GM18868 (cell line): Measurements from ENCODE around the gene ZDHHC11B.
"Not testable (repeated sequence)": the region's sequence is repeated elsewhere in the genome, so short reads cannot be mapped to it uniquely, and the experiment has no call there.

Source experiments
- ATAC-seq: cut with Tn5 transposase; IDR thresholded peaks from one replicate; pipeline ENCODE4 v1.9.1; 2021; ENCODE audit warnings: mild to moderate bottlenecking, moderate library complexity; ENCODE audit not compliant: unreplicated experiment

ZDHHC11B gene, protein sequence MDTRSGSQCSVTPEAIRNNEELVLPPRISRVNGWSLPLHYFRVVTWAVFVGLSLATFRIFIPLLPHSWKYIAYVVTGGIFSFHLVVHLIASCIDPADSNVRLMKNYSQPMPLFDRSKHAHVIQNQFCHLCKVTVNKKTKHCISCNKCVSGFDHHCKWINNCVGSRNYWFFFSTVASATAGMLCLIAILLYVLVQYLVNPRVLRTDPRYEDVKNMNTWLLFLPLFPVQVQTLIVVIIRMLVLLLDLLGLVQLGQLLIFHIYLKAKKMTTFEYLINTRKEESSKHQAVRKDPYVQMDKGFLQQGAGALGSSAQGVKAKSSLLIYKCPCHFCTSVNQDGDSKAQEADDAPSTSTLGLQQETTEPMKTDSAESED

GRCh38 chr5:784428-785177 lies at the start of gene ZDHHC11B:
Gene ZDHHC11B, minus strand, starts transcription at chr5:784729. Its CDS starts 17,810 bp downstream, at chr5:766919.
- ATAC-seq: peak; percentile 75

DNA sequence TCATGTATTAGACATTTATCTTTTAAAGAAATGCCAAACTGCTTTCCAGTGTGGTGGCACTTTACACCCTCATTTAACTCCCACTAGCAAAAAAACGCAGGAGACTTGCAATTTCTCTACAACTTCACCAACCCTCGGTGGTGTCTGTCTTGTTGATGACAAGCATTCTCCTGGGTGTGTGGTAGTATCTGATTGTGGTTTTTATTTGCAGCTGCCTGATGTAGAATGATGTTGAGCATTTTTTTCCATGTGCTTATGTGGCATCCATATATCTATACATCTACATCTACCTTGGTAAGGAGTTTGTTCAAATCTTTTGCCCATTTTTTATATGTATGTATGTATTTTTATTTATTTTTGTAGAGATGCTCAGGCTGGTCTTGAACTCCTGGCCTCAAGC lies 49.5 kb upstream of the ZDHHC11B start:
- ATAC-seq: not testable (repeated sequence)

- not testable (repeated sequence) for ATAC-seq
Measured at GRCh38 chr5:828194-828593, 43.7 kb upstream of the ZDHHC11B start.

DNA sequence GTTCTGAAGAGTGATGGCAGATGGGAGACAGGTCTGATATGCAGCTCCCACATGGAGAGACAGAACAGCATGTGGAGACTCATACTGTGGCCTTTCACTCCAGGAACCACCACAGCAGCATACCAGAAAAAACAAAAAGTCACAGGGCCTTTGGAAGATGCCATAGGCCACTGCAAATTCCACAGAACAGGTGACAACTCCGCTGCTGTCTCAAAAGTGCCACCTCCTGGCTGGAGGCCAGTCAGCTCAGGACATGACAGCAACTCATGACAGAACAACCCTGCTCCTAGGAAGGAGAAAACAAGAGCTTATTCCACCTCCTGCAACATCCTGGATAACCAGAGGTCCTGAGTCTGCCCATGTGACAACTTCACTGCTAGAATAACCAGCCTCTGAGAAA lies 41.0 kb upstream of the ZDHHC11B start:
- not testable (repeated sequence) for ATAC-seq

GRCh38 chr5:821504-821903 lies 37.0 kb upstream of the ZDHHC11B start:
- no peak for ATAC-seq

DNA sequence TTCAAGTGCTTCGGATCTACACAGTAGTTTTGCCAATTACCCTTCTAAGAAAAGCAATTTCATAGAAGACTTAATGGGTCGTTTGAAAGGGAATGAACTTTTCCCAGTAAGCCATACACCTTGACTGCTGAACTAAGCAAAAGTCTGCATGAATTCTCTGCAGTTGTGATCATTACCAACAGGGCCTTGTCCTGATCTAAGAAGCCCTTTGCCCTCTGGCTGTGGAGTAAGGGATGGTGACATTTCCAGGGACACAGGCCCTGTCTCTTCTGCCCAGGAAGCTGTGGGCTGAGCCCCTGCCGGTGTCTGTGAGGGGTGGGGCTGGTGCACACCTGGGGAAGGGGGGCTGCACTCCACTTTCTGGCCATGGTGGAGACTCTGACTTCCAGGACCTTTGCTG lies 35.7 kb upstream of the ZDHHC11B start:
- ATAC-seq: no peak

DNA sequence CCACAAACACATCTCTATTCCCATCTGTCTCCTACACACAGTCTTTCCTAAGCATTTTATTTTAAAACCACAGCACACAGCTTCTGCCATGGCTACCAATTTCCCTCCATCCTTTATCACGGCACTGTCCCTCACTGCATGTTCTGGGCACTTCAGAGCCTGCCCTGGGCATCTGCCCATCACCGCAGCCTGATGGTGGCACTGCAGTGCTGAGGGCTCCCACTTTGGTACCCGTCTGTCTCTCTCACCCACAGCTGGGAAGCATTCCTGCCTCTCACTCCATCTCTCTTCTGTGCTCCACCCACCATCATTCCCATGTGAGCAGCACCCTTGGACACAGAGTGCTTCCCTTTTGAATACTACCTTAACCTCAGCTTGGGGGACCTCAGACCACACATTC lies 34.5 kb upstream of the ZDHHC11B start:
- no peak for ATAC-seq

DNA sequence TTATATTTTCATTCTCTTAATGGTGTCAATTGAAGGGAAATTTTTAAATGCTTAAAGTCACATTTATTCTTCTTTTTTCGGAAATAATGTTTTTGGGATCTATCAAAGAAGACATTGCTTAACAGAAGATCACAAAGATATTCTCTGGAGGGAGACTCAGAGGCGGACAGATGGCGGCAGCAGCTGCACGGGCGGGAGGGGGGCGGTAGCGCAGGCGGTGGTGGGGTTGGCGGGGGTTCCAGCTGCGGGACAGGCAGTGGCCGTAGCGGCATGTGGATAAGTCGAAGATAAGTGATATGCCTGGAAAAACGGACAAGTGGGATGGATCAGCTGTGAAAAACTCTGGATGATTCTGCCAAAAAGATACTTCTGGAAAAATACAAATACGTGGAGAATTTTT lies 31.6 kb upstream of the ZDHHC11B start:
- no peak for ATAC-seq

- ATAC-seq: no peak
Measured at GRCh38 chr5:815449-815848, 30.9 kb upstream of the ZDHHC11B start.

DNA sequence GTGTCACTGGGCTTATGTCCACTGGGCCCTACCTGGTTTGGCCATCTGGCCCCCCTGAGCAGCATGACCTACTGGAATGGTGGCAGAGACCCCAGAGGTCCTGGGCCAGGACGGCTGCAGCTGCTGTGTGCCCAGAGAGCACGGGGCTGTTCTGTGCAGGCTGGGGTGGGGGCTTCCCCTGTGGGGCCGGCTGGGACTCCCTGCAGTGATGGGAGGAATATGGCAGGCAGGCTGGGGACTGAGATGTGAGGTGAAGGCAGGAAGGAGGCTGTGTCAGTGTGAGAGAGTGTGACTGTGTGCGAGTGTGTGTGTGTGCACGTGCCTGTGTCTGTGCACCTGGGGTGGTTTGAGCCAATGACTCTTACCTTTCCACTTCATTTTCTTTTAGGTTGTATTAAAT lies 29.0 kb upstream of the ZDHHC11B start:
- ATAC-seq: not testable (repeated sequence)

DNA sequence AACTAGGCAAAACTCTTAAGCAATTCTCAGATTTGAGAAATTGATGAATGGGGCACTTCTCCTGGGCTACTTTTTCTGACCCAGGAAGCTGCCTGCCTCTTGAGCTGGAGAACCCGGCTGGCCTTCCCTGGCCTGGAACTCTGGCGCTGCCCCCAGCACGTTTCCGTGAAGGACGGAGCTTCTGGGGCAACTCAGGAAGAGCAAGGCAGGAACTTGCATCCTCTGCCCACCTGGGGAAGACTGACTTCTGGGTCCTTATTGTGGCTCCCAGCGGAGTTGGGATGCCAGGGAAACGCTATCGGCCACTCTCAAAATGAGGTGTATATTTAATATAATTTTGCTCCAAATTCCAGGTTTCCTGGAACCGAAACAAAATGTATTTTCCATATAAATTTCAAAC lies 26.9 kb upstream of the ZDHHC11B start:
- ATAC-seq: not testable (repeated sequence)

GRCh38 chr5:807719-808514 lies 23.4 kb upstream of the ZDHHC11B start:
- ATAC-seq: not testable (repeated sequence)

GRCh38 chr5:801472-801871 lies 16.9 kb upstream of the ZDHHC11B start:
- no peak for ATAC-seq

DNA sequence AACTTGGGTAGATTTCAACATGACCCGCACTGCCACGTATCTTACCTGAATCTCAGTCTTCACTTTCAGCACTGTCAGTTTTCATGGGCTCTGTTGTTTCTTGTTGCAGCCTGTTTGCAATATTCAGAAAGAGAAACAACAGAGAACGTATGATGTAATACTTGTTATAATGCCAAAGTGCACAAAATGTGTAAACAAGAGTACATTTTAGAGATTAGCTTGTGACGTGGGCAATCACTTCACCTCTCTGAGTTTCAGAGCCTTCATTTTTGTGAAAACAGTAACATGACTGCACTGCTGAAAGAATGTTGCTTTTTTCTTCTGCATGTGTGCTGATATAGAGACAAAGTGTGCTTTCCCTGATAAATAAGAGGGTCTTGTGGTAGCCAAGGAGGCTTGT lies 16.5 kb upstream of the ZDHHC11B start:
- not testable (repeated sequence) for ATAC-seq

GRCh38 chr5:798505-799138 lies 14.1 kb upstream of the ZDHHC11B start:
- ATAC-seq: not testable (repeated sequence)

GRCh38 chr5:797986-798385 lies 13.5 kb upstream of the ZDHHC11B start:
- ATAC-seq: not testable (repeated sequence)

- ATAC-seq: not testable (repeated sequence)
Measured at GRCh38 chr5:795873-796272, 11.3 kb upstream of the ZDHHC11B start.

GRCh38 chr5:794948-795347 lies 10.4 kb upstream of the ZDHHC11B start:
- ATAC-seq: not testable (repeated sequence)

GRCh38 chr5:788703-789102 lies 4.2 kb upstream of the ZDHHC11B start:
- ATAC-seq: not testable (repeated sequence)

DNA sequence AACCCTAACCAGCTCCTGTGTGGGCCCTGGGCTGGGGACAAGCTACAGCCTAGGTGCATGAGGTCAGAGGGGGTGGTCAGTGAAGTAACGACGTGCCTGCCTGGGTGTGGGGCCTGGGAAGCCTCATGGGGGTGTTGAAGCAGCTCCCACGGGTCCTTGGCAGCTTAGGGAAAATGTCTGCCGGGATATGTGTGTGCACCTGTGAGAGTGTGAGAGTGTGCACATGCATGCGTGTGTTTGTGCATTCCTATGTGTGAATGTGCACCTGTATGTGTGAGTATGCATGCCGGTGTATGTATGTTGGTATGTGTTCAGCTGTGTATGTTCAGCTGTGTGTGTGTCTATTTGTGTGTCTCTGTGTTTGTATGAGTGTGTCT lies 3.3 kb upstream of the ZDHHC11B start:
- ATAC-seq: not testable (repeated sequence)
